HEK293 (cell line): ENCODE results near the gene RPS24.

Experiments
- CTCF ChIA-PET: fragments of 350-600 bp; formaldehyde crosslinking; extraction: SDS; loops from one replicate; lab custom pipeline; 2021; ENCODE audit warnings: antibody characterized with exemption; lab: Yijun Ruan, JAX
- POLR2A ChIA-PET: fragments of 300-600 bp; formaldehyde crosslinking; extraction: SDS; loops from one replicate; lab custom pipeline; 2020; ENCODE audit warnings: antibody characterized with exemption, inconsistent platforms; lab: Yijun Ruan, JAX
- H3K27ac ChIP-seq: fragments of 200-500 bp; sonication (Bioruptor generic); 2 replicates; pipeline ENCODE4 v1.5.1; 2014; ENCODE audit warnings: low read depth, low read length, control low read depth, inconsistent platforms; ENCODE audit errors: extremely low read depth
- H3K36me3 ChIP-seq, 2 experiments: fragments of 200-500 bp in 1 of 2; sonication (Bioruptor generic) in 1 of 2; 1 replicate in 1 of 2; 2 replicates in 1 of 2; pipeline ENCODE4 v1.5.1; 2014 to 2017; ENCODE audit warnings: inconsistent platforms in 2 of 2, low read length in 2 of 2; ENCODE audit not compliant: control insufficient read depth in 2 of 2, insufficient read depth in 1 of 2
- H3K4me1 ChIP-seq: fragments of 200-500 bp; sonication (Bioruptor generic); 2 replicates; pipeline ENCODE4 v1.5.1; 2014; ENCODE audit warnings: mild to moderate bottlenecking, low read length, inconsistent platforms; ENCODE audit not compliant: control insufficient read depth, insufficient read depth
- H3K4me3 ChIP-seq: 2 replicates; pipeline ENCODE4 v1.5.1; 2011; ENCODE audit warnings: low read depth, mild to moderate bottlenecking, control low read depth, low read length, moderate library complexity
- H3K9me3 ChIP-seq: fragments of 200-500 bp; sonication (Bioruptor generic); 2 replicates; pipeline ENCODE4 v1.5.1; 2014; ENCODE audit warnings: low read depth, low read length, inconsistent platforms; ENCODE audit not compliant: control insufficient read depth, insufficient read depth
- AEBP2 ChIP-seq: fragments of 450-650 bp; formaldehyde crosslinking; IDR thresholded peaks from 2 replicates; pipeline ENCODE4 v1.5.1; 2016; ENCODE audit warnings: missing biosample characterization, missing genetic modification characterization, borderline replicate concordance
- EGR2 ChIP-seq: fragments of 450-650 bp; formaldehyde crosslinking; IDR thresholded peaks from 2 replicates; pipeline ENCODE4 v1.5.1; 2016; ENCODE audit warnings: low read depth, missing biosample characterization, missing genetic modification characterization
- GLIS1 ChIP-seq: fragments of 450-650 bp; formaldehyde crosslinking; IDR thresholded peaks from 2 replicates; pipeline ENCODE4 v1.5.1; 2016; ENCODE audit warnings: missing biosample characterization, missing genetic modification characterization
- HIC1 ChIP-seq: fragments of 450-650 bp; formaldehyde crosslinking; IDR thresholded peaks from 2 replicates; pipeline ENCODE4 v1.5.1; 2016; ENCODE audit warnings: missing biosample characterization, missing genetic modification characterization
- PRDM6 ChIP-seq: fragments of 450-650 bp; formaldehyde crosslinking; IDR thresholded peaks from 2 replicates; pipeline ENCODE4 v1.5.1; 2017; ENCODE audit warnings: missing biosample characterization, missing genetic modification characterization
- ZFHX2 ChIP-seq: fragments of 450-650 bp; formaldehyde crosslinking; conservative IDR thresholded peaks from 2 replicates; pipeline ENCODE4 v1.5.1; 2016; ENCODE audit warnings: missing biosample characterization, missing genetic modification characterization
- ZNF121 ChIP-seq: fragments of 450-650 bp; formaldehyde crosslinking; IDR thresholded peaks from 2 replicates; pipeline ENCODE4 v1.5.1; 2016; ENCODE audit warnings: missing biosample characterization, missing genetic modification characterization
- ZNF266 ChIP-seq: fragments of 450-650 bp; formaldehyde crosslinking; IDR thresholded peaks from 2 replicates; pipeline ENCODE4 v1.5.1; 2016; ENCODE audit warnings: missing biosample characterization, missing genetic modification characterization, low read depth
- ZNF433 ChIP-seq: fragments of 450-650 bp; formaldehyde crosslinking; IDR thresholded peaks from 2 replicates; pipeline ENCODE4 v1.5.1; 2016; ENCODE audit warnings: missing biosample characterization, missing genetic modification characterization, low read depth
- ZNF623 ChIP-seq: fragments of 450-650 bp; formaldehyde crosslinking; IDR thresholded peaks from 2 replicates; pipeline ENCODE4 v1.5.1; 2016; ENCODE audit warnings: missing biosample characterization, missing genetic modification characterization
- ZNF768 ChIP-seq: fragments of 450-650 bp; formaldehyde crosslinking; IDR thresholded peaks from 2 replicates; pipeline ENCODE4 v1.5.1; 2018; ENCODE audit warnings: missing biosample characterization, mild to moderate bottlenecking, missing genetic modification characterization

RPS24 gene

GRCh38 chr10:78000956-78001472 is 32.6 kb upstream of the RPS24 start:
- H3K4me1 ChIP-seq, result 0 out of 2 replicates have a peak, but pooled peaks cover 3% of the 10 kb centered on the region
- CTCF ChIA-PET, result no interaction called here
- peaks cover 37 to 69% of the 10 kb centered on the region in 2 experiments for H3K36me3 ChIP-seq
- POLR2A ChIA-PET, result no interaction called here
- TF ChIP-seq ZNF266 (tag by site-specific recombination) (no peak), ZFHX2 (tag by site-specific recombination) (0 out of 2 replicates have a peak, but pooled peaks have one; percentile 29), EGR2 (tag by site-specific recombination) (peak; percentile 58)
- no peak overlapping the region for H3K27ac ChIP-seq
- H3K9me3 ChIP-seq, result no peaks in the 10 kb centered on the region
- no peak overlapping the region for H3K4me3 ChIP-seq

- Histone ChIP-seq H3K36me3 (peaks cover 54 to 83% of the 10 kb centered on the region in 2 experiments), H3K9me3 (no peaks in the 10 kb centered on the region), H3K4me1 (0 out of 2 replicates have a peak, but pooled peaks cover 3% of the 10 kb centered on the region), H3K4me3 (no peak overlapping the region), H3K27ac (no peak overlapping the region)
- POLR2A ChIA-PET, result no interaction called here
- CTCF ChIA-PET, result interaction anchor here (1.2 kb wide), 3 partner anchors 113 to 156 kb away, joined by 3 to 4 read pairs (median 3); no protein-coding TSS in a partner anchor
- TF ChIP-seq ZNF121 (tag by site-specific recombination) (peak; percentile 64; the same call in 1 of the 2 replicates), HIC1 (tag by site-specific recombination) (no peak)
Measured at GRCh38 chr10:78002541-78003288, 30.9 kb upstream of the RPS24 start.

GRCh38 chr10:78004215-78005026 is 29.2 kb upstream of the RPS24 start:
- no peak for TF ChIP-seq ZNF768 (tag by site-specific recombination)
- TF ChIP-seq ZNF623 (tag by site-specific recombination), result no peak
- TF ChIP-seq ZNF433, result no peak
- no peak for TF ChIP-seq PRDM6 (tag by site-specific recombination)
- TF ChIP-seq GLIS1 (tag by site-specific recombination), result no peak
- no peak for TF ChIP-seq AEBP2 (tag by site-specific recombination)
- Histone ChIP-seq H3K27ac (no peak overlapping the region), H3K36me3 (peaks cover 59 to 94% of the 10 kb centered on the region in 2 experiments), H3K4me3 (no peak overlapping the region), H3K9me3 (no peaks in the 10 kb centered on the region), H3K4me1 (0 out of 2 replicates have a peak, but pooled peaks cover 3% of the 10 kb centered on the region)
- ChIA-PET POLR2A (no interaction called here), CTCF (interaction anchor here (0.7 kb wide), 1 partner anchor 290 kb away, joined by 4 read pairs; no protein-coding TSS in a partner anchor)
